Keratinocyte (primary cell): ENCODE data around the gene ORM1.

Experiments
- EZH2 ChIP-seq: IDR thresholded peaks from one replicate; pipeline ENCODE4 v1.6.1; 2012; ENCODE audit warnings: inconsistent platforms, mild to moderate bottlenecking, low read length, moderate library complexity
- TF ChIP-seq, protein P1 (sequence below), 3 experiments: IDR thresholded peaks in 1 of 3; conservative IDR thresholded peaks in 1 of 3; optimal IDR thresholded peaks in 1 of 3; 2 replicates in 2 of 3; 3 replicates in 1 of 3; pipeline versions ENCODE3 to v1.5.1; 2011; ENCODE audit warnings: low read length in 3 of 3, mild to moderate bottlenecking in 3 of 3, moderate library complexity in 2 of 3, control low read depth in 1 of 3, inconsistent platforms in 1 of 3; ENCODE audit not compliant: insufficient read depth in 2 of 3; ENCODE audit errors: extremely low read depth in 1 of 3

DNA sequence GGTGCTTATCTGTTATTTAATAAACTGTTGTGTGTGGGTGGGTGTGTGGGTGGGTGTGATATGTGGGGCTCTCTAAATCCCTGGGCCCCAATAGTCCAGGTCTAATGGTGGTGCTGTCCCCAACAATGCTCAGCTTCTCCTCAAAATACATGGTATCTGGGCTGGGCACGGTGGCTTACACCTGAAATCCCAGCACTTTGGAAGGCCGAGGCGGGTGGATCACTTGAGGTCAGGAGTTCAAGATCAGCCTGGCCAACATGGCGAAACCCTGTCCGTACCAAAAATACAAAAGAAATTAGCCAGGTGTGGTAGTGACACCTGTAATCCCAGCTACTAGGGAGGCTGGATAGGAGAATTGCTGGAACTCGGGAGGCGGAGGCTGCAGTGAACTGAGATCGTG lies 4.5 kb upstream of the ORM1 start:
- TF ChIP-seq, protein P1, sequence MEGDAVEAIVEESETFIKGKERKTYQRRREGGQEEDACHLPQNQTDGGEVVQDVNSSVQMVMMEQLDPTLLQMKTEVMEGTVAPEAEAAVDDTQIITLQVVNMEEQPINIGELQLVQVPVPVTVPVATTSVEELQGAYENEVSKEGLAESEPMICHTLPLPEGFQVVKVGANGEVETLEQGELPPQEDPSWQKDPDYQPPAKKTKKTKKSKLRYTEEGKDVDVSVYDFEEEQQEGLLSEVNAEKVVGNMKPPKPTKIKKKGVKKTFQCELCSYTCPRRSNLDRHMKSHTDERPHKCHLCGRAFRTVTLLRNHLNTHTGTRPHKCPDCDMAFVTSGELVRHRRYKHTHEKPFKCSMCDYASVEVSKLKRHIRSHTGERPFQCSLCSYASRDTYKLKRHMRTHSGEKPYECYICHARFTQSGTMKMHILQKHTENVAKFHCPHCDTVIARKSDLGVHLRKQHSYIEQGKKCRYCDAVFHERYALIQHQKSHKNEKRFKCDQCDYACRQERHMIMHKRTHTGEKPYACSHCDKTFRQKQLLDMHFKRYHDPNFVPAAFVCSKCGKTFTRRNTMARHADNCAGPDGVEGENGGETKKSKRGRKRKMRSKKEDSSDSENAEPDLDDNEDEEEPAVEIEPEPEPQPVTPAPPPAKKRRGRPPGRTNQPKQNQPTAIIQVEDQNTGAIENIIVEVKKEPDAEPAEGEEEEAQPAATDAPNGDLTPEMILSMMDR (optimal IDR thresholded peaks at IDR 0.05 in 1 of 3, IDR thresholded peaks at IDR 0.05 in 1 of 3, conservative IDR thresholded peaks at IDR 0.05 in 1 of 3; ENCODE audit: extremely low read depth in 1 of 3, insufficient read depth in 2 of 3, low read length in 3 of 3): no peak
- TF ChIP-seq EZH2: no peak
